AG04450 (cell line): Measurements from ENCODE around the gene ZRANB2. TPM values are rescaled to one million over a fixed set of nuclear protein-coding genes. Genes with fewer than 3 reads are reported as not detected.

Experiments used
- CTCF ChIA-PET: fragments of 300-600, 350-600 bp; formaldehyde crosslinking; extraction: SDS; loops from one replicate; lab custom pipeline; 2022; ENCODE audit warnings: antibody characterized with exemption, inconsistent platforms; lab: Charles Lee
- POLR2A ChIA-PET: fragments of 350-600 bp; formaldehyde crosslinking; extraction: SDS; loops from one replicate; lab custom pipeline; 2021; ENCODE audit warnings: antibody characterized with exemption, inconsistent platforms; lab: Yijun Ruan, JAX
- DNase-seq: peaks from one replicate; pipeline ENCODE4 v3.0.0-alpha.2; 2011; ENCODE audit warnings: low read depth, low spot score
- H3K27ac ChIP-seq: one replicate; pipeline ENCODE4 v1.5.1; 2012; ENCODE audit warnings: low read depth, low read length, control low read depth
- H3K27me3 ChIP-seq: one replicate; pipeline ENCODE4 v1.6.0; 2012; ENCODE audit warnings: low read length; ENCODE audit not compliant: control insufficient read depth, insufficient read depth
- H3K4me3 ChIP-seq: 2 replicates; pipeline ENCODE4 v1.5.1; 2011; ENCODE audit warnings: mild to moderate bottlenecking, low read depth, low read length, control low read depth
- H3K9me3 ChIP-seq: 2 replicates; pipeline ENCODE4 v1.5.1; 2012; ENCODE audit warnings: low read length; ENCODE audit not compliant: control insufficient read depth, insufficient read depth
- polyA plus RNA-seq: library from polyadenylated mRNA; depleted of rRNA; stranded (reverse); fragments of >200 nt; gene quantifications from 2 replicates; pipeline ENCODE4 v1.2.3, GENCODE V29; 2011
- TF ChIP-seq, protein P1 (sequence below): IDR thresholded peaks from 2 replicates; pipeline ENCODE4 v1.5.1; 2011; ENCODE audit warnings: low read depth, low read length, control low read depth, inconsistent platforms

Gene ZRANB2
- polyA plus RNA-seq, 1 experiment: 126 TPM

DNA sequence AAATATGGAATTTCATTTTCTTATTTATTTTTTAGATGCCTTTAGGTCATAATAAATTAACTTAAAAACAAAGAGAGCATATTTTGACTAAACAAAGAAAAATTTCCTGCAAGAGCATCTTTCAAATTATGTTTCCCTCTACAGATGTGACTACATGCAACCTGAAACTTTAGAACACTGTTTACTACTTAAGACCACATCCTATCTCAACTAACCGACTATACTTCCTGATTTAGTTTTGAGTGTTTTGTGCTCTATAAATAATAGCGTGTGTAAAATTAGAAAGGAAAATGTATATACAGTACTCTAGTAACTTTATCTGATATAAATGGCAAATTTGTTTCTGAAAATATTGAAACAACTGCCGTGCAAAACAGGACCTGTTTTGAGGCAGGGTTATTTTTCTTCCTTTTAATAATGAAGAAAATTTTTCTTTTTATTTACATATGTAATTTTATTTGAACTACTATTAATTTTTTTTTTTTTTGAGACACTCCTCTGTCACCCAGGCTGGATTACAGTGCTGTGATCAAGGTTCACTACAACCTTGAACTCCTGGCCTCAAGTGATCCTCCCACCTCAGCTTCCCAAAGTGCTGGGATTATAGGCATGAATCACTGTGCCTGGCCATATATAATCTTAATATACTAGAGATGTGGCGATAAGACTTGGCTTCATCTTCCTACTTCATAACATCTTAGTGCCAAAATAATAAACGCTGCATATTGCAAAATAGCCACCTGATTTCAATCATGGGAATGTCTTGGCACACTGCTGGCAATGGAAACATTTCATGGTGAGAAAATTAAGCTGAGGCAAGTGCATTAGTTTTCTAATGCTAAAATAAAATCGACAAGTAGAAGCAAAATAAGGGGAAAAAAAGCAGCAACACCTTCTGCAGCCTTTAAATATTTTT lies 12.3 kb downstream of the ZRANB2 start:
- ChIA-PET CTCF (interaction anchor here (0.8 kb wide), 1 partner anchor 12 kb away, joined by 4 read pairs; the partner anchor contains the start of gene ZRANB2), POLR2A (interaction anchor here (0.9 kb wide), 1 partner anchor 12 kb away, joined by 3 read pairs; the partner anchor contains the start of gene ZRANB2)
- no peaks in the 10 kb centered on the region for H3K9me3 ChIP-seq
- H3K4me3 ChIP-seq: no peak overlapping the region
- TF ChIP-seq, protein P1, sequence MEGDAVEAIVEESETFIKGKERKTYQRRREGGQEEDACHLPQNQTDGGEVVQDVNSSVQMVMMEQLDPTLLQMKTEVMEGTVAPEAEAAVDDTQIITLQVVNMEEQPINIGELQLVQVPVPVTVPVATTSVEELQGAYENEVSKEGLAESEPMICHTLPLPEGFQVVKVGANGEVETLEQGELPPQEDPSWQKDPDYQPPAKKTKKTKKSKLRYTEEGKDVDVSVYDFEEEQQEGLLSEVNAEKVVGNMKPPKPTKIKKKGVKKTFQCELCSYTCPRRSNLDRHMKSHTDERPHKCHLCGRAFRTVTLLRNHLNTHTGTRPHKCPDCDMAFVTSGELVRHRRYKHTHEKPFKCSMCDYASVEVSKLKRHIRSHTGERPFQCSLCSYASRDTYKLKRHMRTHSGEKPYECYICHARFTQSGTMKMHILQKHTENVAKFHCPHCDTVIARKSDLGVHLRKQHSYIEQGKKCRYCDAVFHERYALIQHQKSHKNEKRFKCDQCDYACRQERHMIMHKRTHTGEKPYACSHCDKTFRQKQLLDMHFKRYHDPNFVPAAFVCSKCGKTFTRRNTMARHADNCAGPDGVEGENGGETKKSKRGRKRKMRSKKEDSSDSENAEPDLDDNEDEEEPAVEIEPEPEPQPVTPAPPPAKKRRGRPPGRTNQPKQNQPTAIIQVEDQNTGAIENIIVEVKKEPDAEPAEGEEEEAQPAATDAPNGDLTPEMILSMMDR: no peak
- H3K27me3 ChIP-seq: no peaks in the 10 kb centered on the region
- no peak for DNase-seq
- H3K27ac ChIP-seq: no peak overlapping the region

DNA sequence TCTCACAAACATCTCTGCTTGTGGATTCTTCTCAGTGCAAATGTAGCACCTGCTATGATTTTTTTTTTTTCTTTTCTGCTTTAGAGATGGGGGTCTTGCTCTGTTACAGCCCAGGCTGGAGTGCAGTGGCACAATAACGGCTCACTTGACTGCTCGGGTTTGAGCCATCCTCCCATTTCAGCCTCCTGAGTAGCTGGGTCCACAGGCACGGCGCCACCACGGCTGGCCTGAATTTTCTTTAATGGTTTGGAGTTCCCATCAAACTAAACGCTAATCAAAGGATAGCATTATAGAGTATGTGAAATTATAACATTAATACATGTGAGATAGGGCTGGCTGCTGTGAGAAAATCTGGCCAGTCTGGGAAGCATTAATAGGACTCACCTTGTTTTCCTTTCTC lies 26.0 kb downstream of the ZRANB2 start:
- CTCF ChIA-PET: interaction anchor here (1.2 kb wide), 1 partner anchor 527 kb away, joined by 3 read pairs; no protein-coding TSS in a partner anchor
- Histone ChIP-seq H3K27me3 (peaks cover 5% of the 10 kb centered on the region), H3K4me3 (no peak overlapping the region), H3K27ac (no peak overlapping the region), H3K9me3 (no peaks in the 10 kb centered on the region)
- no peak for DNase-seq
- POLR2A ChIA-PET: no interaction called here
- TF ChIP-seq, protein P1: no peak

DNA sequence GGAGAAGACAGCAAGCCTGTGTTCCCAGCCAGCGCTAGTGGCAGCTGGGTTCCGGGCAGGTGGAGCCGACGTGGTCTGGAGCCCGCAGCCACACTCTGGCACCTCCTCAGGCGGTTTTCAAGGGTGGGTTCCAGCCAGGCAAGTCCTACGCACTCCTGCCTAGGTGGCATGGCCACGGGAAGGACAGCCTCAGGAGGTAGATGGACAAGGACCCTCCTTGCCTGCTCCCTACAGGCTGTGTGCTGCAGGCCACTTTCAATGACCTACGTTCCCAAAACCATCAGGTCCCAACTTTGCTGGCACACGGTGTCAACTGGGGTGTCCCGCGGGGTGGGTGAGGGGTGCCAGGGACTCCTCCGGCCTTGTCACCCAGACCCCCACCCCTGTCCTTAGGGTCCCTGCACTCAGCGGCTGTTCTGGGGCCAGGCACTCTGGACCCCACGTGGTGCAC lies 26.5 kb downstream of the ZRANB2 start:
- peaks cover 5% of the 10 kb centered on the region for H3K27me3 ChIP-seq
- no peak overlapping the region for H3K27ac ChIP-seq
- no peak overlapping the region for H3K4me3 ChIP-seq
- no peaks in the 10 kb centered on the region for H3K9me3 ChIP-seq
- ChIA-PET POLR2A (no interaction called here), CTCF (no interaction called here)
- TF ChIP-seq, protein P1: no peak
- DNase-seq: no peak

DNA sequence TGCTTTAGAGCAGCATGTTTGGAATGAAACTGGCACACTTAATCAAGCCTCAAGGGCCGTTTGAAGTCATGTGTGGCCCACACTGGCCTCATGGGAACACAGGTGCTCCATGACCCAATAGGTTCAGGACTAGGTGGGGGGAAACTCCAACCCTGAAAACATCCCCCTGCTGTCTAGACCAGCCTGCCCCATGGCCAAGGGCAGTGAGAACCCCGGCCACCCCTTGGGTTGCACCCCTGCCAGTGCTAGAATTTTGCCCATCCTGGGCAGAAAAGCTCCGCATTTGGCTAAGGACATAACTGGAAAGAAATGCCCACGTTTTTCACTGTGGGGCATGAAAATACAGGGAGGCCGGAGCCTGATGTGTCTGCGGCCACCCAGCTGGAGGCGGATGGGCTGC lies 27.1 kb downstream of the ZRANB2 start:
- Histone ChIP-seq H3K27ac (no peak overlapping the region), H3K4me3 (no peak overlapping the region), H3K9me3 (no peaks in the 10 kb centered on the region), H3K27me3 (peaks cover 7% of the 10 kb centered on the region)
- POLR2A ChIA-PET: no interaction called here
- TF ChIP-seq, protein P1: no peak
- CTCF ChIA-PET: no interaction called here
- no peak for DNase-seq

DNA sequence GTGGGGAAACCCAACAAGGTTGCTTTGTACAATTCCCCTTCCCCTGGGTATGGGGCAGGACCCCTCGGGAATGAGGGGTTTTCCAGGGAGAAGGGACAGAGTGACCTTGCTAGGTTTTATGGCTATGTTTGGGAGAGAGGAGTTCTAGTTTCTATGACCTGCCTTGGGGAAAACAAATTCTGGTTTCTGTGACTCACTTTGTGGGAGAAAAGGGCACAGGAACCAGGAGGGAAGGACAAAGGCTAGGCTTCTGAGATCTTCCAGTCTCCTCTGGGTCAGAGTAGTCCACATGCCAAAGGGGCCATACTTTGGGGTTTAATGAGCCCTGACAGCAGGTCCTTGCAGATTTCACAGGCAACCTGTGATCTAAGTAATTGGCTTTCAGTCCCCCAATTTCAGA lies 27.7 kb downstream of the ZRANB2 start:
- Histone ChIP-seq H3K4me3 (no peak overlapping the region), H3K27ac (no peak overlapping the region), H3K27me3 (peaks cover 10% of the 10 kb centered on the region), H3K9me3 (no peaks in the 10 kb centered on the region)
- POLR2A ChIA-PET: no interaction called here
- DNase-seq: no peak
- CTCF ChIA-PET: interaction anchor here (1.0 kb wide), 1 partner anchor 369 kb away, joined by 3 read pairs; no protein-coding TSS in a partner anchor
- TF ChIP-seq, protein P1: no peak
